ENCODE data around the gene GAR1.
"Not testable (repeated sequence)": the region's sequence is repeated elsewhere in the genome, so short reads cannot be mapped to it uniquely, and the experiment has no call there.

The GAR1 gene

DNA sequence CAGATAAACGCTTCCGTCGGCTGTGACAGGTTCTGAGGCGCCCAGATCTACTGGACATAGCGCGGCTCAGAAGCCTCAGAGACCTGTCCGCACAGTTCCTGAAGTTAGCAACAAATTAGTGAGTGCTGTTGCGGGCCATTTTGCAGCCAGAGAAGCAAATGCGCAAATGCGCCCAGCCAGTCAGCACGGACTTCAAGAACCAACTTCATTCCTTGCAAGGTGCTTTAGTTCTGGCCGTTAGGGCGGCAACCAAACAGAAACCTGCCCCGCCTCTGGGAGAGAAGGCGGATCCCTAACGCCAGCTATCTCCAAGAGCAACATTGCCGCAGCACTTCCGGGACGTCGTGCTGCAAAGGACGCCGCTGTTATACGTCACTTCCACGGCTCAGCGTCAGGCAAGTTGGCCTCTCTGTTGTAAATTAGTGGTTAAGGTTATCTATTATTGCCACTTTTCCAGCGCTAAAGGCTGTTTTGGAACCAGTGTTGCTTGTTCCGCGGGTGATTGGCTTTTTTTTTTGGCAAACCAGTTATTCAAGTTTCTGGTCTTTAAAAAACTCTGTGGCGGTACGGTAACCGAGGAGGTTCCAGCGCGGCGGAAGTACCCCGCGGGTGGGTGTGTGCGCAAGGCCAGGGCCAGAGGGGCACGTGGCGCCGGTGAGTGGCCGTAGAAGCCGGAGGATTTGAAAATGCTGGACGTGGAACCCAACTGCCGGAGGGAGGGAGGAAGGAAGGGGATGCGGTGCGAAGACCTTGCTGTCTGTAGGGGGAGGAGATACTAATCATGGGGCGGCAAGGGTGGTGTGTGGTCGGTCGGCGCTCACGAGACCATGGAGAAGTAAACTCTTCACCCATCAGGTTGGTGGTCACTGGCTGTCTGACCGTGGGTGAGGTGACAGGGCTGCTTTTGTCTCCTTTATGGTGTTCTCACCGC lies at the start of gene GAR1:
Gene GAR1 (plus strand): TSS at position 612 of the 931 bp plus-strand sequence. CDS start 403 bp downstream, outside the sequence.
- Mint-ChIP-seq H3K27ac (peak within 1 kb of the TSS; percentile 95), H3K9me3 (no peaks in the 10 kb centered on the region), H3K36me3 (ENCODE audit: low read depth) (peaks cover 32% of the 10 kb centered on the region), H3K27me3 (ENCODE audit: low read depth) (no peaks in the 10 kb centered on the region), H3K4me3 (peak within 1 kb of the TSS; percentile 99), H3K4me1 (ENCODE audit: low read depth) (peaks cover 43% of the 10 kb centered on the region)

DNA sequence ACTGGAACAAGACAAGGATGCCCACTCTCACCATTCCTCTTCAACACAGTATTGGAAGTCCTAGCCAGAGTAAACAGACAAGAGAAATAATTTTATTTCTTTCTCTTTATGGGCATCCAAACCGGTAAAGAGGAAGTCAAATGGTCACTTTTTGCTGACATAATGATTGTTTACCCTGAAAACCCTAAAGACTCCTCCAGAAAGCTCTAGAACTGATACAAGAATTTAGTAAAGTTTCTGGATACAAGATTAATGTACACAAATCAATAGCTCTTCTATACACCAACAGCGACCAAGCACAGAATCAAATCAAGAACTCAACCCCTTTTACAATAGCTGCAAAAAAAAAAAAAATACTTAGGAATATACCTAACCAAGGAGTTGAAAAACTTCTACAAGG lies 33.5 kb upstream of the GAR1 start:
- not testable (repeated sequence) for H3K9me3 Mint-ChIP-seq; H3K36me3 Mint-ChIP-seq (ENCODE audit: low read depth); H3K27ac Mint-ChIP-seq; H3K4me3 Mint-ChIP-seq; H3K4me1 Mint-ChIP-seq (ENCODE audit: low read depth)
- peaks cover 27% of the 10 kb centered on the region for H3K27me3 Mint-ChIP-seq (ENCODE audit: low read depth)

DNA sequence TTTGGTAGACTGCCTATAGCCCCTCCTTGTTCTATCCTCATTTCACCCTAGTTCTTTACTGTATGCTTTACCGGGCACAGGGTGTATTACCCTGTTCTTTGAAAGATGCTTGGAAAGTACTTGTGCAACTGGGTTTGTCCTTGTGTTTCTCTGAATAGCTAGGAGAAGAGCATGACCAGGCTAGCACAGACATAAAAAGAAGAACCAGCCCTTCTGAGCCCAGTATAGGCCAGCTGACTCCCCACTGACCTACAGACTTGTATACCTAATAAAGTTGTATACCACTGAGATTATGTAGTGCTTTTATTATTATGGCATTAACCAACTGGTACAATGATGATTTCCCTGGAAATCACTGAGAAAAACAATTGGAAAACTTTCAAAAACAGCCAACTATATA lies 28.7 kb upstream of the GAR1 start:
- Mint-ChIP-seq H3K27me3 (ENCODE audit: low read depth) (peaks cover 58% of the 10 kb centered on the region), H3K9me3 (no peaks in the 10 kb centered on the region), H3K27ac (no peak overlapping the region), H3K36me3 (ENCODE audit: low read depth) (no peaks in the 10 kb centered on the region), H3K4me3 (no peak overlapping the region), H3K4me1 (ENCODE audit: low read depth) (no peaks in the 10 kb centered on the region)

DNA sequence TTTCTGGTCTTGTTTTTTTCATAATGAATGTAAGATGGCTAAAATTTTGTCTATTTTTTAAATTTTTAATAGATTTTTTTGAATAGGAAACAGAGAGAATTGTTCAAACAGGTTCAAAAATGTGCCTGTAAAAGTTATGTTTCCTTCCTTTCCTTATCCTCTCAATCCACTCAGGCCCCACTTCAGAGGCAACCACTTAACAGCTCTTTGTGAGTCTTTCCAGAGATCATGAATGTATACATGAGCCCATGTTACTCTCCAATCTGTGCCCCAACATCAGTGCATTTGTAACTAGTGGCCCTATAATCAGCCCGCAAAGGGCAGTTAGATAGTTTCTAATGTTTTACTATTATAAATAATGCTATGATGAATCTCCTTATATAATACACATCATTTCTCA lies 27.8 kb upstream of the GAR1 start:
- Mint-ChIP-seq H3K27me3 (ENCODE audit: low read depth) (peaks cover 58% of the 10 kb centered on the region), H3K27ac (no peak overlapping the region), H3K4me1 (ENCODE audit: low read depth) (no peaks in the 10 kb centered on the region), H3K9me3 (peaks cover 2% of the 10 kb centered on the region), H3K36me3 (ENCODE audit: low read depth) (no peaks in the 10 kb centered on the region), H3K4me3 (no peak overlapping the region)

DNA sequence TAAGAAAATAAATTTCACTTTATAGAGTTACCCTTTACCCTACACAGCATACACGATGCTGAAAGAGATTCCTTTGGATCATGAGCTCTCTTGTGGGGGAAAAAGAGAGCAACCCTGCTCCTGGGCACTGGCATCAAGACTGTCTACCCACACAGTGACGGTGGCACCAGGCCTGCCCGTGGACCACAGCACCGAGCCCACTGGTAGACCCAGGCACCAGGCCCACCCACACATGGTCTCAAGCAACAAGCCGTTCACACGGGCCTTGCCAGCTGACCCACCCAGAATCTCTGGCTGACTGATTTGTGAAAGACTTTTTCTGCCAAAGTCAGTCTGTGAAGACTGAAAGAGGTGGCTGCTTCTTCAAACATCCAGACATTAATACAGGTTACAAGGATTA lies 20.5 kb upstream of the GAR1 start:
- Mint-ChIP-seq H3K36me3 (ENCODE audit: low read depth) (no peaks in the 10 kb centered on the region), H3K4me3 (no peak overlapping the region), H3K9me3 (peaks cover 23% of the 10 kb centered on the region), H3K4me1 (ENCODE audit: low read depth) (no peaks in the 10 kb centered on the region), H3K27ac (no peak overlapping the region), H3K27me3 (ENCODE audit: low read depth) (peaks cover 42% of the 10 kb centered on the region)

DNA sequence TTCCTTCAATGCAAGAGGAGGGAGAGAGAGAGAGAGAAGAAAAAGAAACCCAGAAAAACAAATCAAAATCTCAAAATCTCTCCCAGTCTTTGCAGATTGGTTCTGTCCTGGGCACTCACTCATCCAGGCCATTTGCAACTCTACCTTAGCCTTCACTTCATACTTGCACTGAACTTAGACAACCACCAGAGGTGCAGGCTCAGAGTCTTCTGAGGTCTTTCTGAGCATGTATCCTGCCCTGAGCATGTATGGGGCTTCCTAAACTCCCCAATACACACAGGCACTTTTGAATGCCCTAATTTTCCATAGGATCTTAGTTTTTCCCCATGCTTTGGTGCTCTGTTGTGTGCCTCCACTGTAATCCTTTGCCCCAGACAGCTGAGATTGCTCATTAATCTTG lies 16.7 kb upstream of the GAR1 start:
- peaks cover 18% of the 10 kb centered on the region for H3K9me3 Mint-ChIP-seq
- peaks cover 17% of the 10 kb centered on the region for H3K27me3 Mint-ChIP-seq (ENCODE audit: low read depth)
- no peak overlapping the region for H3K27ac Mint-ChIP-seq
- H3K4me1 Mint-ChIP-seq (ENCODE audit: low read depth), result no peaks in the 10 kb centered on the region
- no peaks in the 10 kb centered on the region for H3K36me3 Mint-ChIP-seq (ENCODE audit: low read depth)
- H3K4me3 Mint-ChIP-seq, result no peak overlapping the region

DNA sequence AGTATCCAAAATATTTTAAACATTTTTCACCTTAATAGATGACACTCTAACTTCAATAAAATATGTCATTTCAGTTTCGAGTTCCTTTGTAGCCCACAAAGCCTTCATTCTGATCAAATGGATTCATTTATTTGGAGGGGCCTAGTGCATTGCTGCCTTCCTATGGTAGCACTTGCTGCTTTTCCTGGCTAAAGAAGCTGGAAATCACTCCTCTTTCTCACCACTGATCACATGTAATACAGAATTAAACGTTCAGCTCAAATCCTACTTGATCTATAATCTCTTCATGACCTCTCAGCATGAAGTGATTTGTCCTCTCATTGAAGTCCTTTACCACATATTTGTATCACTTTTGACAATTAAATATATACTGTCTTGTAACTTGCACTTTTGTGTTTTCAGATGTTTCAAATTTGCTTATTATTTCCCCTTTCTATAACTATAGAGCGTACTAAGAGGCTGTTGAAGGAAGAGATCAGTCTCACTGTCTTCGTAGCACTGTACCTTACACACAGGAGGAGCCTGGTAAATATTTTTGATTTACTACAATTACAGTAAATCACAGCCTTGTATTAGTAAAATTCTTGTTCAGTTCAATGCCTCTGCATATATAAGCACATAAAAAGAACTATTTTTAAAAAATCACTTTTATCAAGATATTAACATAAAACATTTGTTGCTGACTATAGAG lies 14.3 kb upstream of the GAR1 start:
- no peak overlapping the region for H3K27ac Mint-ChIP-seq
- H3K27me3 Mint-ChIP-seq (ENCODE audit: low read depth), result peaks cover 16% of the 10 kb centered on the region
- no peak overlapping the region for H3K4me3 Mint-ChIP-seq
- peaks cover 3% of the 10 kb centered on the region for H3K9me3 Mint-ChIP-seq
- no peaks in the 10 kb centered on the region for H3K4me1 Mint-ChIP-seq (ENCODE audit: low read depth)
- H3K36me3 Mint-ChIP-seq (ENCODE audit: low read depth), result no peaks in the 10 kb centered on the region

DNA sequence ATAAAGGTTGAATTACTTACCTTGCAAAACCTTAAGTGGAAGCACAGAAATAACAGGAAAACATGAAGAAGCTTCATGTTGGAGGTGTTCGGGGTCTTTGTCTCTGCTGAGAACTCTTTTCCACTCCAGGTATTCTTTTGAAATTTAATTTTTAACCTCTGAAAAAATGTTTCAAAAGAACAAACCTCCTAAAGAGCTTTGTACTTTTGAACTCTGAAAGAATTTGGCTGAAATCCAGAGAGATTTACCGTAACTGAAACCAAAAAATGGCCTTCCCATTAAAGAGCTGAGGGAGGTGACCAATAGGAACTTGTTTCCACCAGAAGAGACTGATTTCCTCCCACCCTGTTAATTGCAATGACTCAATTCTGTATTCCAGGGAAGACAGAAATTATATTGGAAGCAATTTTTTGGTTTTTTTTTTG lies 13.7 kb upstream of the GAR1 start, which contains the start of gene CFI:
Gene CFI (minus strand): TSS at position 105 of the 425 bp plus-strand sequence. CDS start 28 bp downstream, at position 77.
- no peak within 1 kb of the TSS for H3K27ac Mint-ChIP-seq
- H3K4me3 Mint-ChIP-seq, result no peak within 1 kb of the TSS
- H3K27me3 Mint-ChIP-seq (ENCODE audit: low read depth), result peaks cover 18% of the 10 kb centered on the region
- no peaks in the 10 kb centered on the region for H3K36me3 Mint-ChIP-seq (ENCODE audit: low read depth)
- H3K9me3 Mint-ChIP-seq, result no peaks in the 10 kb centered on the region
- no peaks in the 10 kb centered on the region for H3K4me1 Mint-ChIP-seq (ENCODE audit: low read depth)

DNA sequence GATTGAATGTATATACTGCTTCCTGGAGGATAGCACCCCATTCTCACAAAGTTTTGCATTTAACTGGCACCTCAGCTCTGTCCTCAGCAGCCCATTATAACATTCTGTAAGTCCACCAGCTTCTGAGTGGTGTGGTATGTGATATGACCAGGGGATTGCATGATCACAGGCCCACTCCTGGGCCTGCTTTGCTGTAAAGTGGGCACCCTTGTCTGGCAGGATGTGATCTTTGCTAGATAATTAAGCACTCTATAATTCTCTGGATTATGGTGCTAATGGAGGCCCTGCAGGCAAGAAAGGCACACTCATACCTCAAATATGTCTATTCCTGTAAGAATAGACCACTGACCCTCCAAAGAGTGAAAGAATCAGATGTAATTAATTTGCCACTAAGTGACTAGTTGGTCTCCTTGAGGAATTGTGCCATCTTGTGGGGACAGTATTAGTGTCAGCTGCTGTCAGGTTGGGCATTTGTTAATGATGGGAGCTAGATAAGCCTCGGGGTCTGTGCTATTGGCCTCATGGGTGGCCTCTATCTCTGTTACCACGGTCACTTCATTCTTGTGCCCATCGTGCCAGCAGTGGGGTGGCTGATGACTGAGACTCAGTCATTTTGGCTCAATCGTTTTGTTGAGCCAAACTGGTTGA lies 11.5 kb upstream of the GAR1 start:
- H3K9me3 Mint-ChIP-seq, result no peaks in the 10 kb centered on the region
- H3K27ac Mint-ChIP-seq, result no peak overlapping the region
- H3K27me3 Mint-ChIP-seq (ENCODE audit: low read depth), result peaks cover 9% of the 10 kb centered on the region
- H3K36me3 Mint-ChIP-seq (ENCODE audit: low read depth), result no peaks in the 10 kb centered on the region
- no peak overlapping the region for H3K4me3 Mint-ChIP-seq
- H3K4me1 Mint-ChIP-seq (ENCODE audit: low read depth), result no peaks in the 10 kb centered on the region

DNA sequence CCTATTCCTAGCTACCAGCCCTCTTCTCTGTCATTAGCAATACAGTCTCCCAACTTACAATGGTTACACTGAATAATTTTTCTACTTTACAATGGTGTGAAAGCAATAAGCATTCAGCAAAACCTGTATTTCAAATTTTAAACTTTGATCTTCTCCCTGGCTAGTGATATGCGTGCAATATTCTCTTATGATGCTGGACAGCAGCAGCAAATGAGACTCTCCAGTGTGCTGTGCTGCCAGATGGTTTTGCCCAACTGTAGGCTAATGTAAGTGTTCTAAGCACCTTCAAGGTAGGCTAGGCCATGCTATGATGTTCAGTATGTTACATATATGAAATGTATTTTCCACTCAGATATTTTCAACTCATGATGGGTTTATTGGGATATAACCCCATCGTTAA lies 5.9 kb upstream of the GAR1 start:
- H3K36me3 Mint-ChIP-seq (ENCODE audit: low read depth), result no peaks in the 10 kb centered on the region
- H3K9me3 Mint-ChIP-seq, result no peaks in the 10 kb centered on the region
- peaks cover 9% of the 10 kb centered on the region for H3K4me1 Mint-ChIP-seq (ENCODE audit: low read depth)
- no peak overlapping the region for H3K4me3 Mint-ChIP-seq
- H3K27ac Mint-ChIP-seq, result no peak overlapping the region
- peaks cover 9% of the 10 kb centered on the region for H3K27me3 Mint-ChIP-seq (ENCODE audit: low read depth)

DNA sequence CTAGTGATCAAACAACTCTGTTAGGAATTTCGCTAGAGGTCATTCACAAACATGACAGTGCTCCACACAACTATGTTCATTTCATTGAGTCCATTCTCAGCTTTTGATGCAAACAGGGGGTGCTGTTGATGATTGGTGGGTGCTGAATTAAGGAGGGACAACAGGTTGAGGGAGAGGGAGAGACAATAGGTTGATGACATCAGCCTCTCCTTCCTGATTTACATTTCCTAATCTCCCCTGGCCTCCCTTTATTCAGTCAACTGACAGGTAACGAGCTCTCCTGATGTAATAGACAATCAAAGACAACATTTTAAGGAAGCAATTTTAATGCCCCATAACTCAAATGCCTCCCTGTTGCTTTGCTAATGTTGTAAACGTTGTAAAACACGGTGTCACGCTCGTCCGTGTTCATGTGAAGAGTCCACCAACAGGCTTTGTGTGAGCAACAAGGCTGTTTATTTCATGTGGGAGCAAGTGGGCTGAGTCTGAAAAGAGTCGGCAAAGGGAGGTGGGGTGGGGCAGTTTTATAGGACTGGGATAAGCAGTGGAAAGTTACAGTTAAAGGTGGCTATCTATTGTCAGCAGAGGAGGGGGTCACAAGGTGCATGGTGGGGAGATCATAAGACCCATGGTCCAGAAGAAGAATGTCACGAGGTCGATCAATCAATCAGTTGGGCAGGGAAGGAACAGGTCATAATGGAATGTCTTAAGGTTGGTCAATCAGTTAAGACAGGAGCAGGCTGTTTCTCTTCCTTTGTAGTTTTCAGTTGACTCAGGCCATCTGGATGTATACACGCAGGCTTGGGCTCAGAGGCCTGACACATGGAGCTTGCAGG lies 4.8 kb upstream of the GAR1 start:
- no peaks in the 10 kb centered on the region for H3K9me3 Mint-ChIP-seq
- H3K4me1 Mint-ChIP-seq (ENCODE audit: low read depth), result peaks cover 12% of the 10 kb centered on the region
- no peak overlapping the region for H3K4me3 Mint-ChIP-seq
- H3K27ac Mint-ChIP-seq, result no peak overlapping the region
- H3K27me3 Mint-ChIP-seq (ENCODE audit: low read depth), result peaks cover 9% of the 10 kb centered on the region
- peaks cover 5% of the 10 kb centered on the region for H3K36me3 Mint-ChIP-seq (ENCODE audit: low read depth)

DNA sequence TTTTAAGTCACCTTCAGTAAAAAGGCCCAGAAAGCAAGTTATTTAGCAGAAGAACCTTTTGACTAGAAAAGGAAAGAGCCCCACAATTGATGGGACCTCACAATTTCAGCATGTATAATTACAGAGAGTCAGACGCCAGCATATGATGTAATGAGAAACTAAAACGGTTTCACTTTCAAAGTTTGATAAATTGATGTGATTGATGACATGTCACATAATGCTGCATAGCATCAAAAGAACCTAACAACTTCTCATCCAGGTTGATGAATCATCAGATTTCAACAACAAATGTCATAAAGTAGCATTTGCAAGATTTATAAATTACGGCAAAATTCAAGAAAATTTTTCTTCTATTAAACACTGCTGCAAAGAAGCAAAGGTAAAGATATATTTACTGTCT lies 3.9 kb upstream of the GAR1 start:
- Mint-ChIP-seq H3K27me3 (ENCODE audit: low read depth) (peaks cover 4% of the 10 kb centered on the region), H3K36me3 (ENCODE audit: low read depth) (peaks cover 8% of the 10 kb centered on the region), H3K4me1 (ENCODE audit: low read depth) (peaks cover 22% of the 10 kb centered on the region), H3K27ac (no peak overlapping the region), H3K9me3 (no peaks in the 10 kb centered on the region), H3K4me3 (no peak overlapping the region)

DNA sequence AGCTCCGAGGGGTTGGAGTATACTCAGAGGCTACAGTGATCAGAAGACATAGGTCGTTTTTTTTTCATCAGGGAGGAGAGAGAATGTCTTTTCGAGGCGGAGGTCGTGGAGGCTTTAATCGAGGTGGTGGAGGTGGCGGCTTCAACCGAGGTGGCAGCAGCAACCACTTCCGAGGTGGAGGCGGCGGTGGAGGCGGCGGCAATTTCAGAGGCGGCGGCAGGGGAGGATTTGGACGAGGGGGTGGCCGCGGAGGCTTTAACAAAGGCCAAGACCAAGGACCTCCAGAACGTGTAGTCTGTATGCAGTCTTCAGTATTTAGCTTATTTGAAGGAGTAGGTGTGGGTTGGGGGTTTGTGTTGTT lies 500 bp downstream of the GAR1 start:
- H3K4me1 Mint-ChIP-seq (ENCODE audit: low read depth), result peaks cover 44% of the 10 kb centered on the region
- no peaks in the 10 kb centered on the region for H3K27me3 Mint-ChIP-seq (ENCODE audit: low read depth)
- H3K36me3 Mint-ChIP-seq (ENCODE audit: low read depth), result peaks cover 36% of the 10 kb centered on the region
- H3K27ac Mint-ChIP-seq, result peak overlapping the region; percentile 95
- no peaks in the 10 kb centered on the region for H3K9me3 Mint-ChIP-seq
- peak overlapping the region; percentile 99 for H3K4me3 Mint-ChIP-seq

DNA sequence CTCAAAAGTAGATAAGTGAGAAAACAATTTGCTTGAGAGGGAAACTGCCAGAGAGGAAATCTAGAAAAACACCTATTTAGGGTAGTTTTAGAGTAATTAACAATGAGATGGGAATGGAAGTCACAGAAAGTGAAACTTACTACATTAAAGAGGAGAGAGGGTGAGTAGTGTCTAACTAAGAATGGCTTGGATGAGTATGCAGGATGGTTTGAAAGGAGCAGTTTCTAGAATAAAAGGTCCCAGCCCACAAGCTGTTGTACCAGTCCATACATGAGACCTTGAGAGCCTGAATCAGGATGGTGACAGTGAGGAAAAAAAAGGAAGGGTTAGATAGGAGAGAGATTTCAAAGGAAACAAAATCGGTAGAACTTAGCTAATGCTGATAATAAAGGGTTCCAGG lies 1.3 kb downstream of the GAR1 start:
- H3K4me3 Mint-ChIP-seq, result peak overlapping the region; percentile 99
- H3K27ac Mint-ChIP-seq, result peak overlapping the region; percentile 95
- H3K4me1 Mint-ChIP-seq (ENCODE audit: low read depth), result peaks cover 44% of the 10 kb centered on the region
- no peaks in the 10 kb centered on the region for H3K27me3 Mint-ChIP-seq (ENCODE audit: low read depth)
- no peaks in the 10 kb centered on the region for H3K9me3 Mint-ChIP-seq
- H3K36me3 Mint-ChIP-seq (ENCODE audit: low read depth), result peaks cover 43% of the 10 kb centered on the region
